Astrocyte of the cerebellum (primary cell): ENCODE measurements around the gene MYBBP1A.

Source experiments
- DNase-seq: peaks from one replicate; pipeline ENCODE4 v3.0.0-alpha.2; 2011; ENCODE audit warnings: low read depth
- H3K4me3 ChIP-seq: 2 replicates; pipeline ENCODE4 v1.5.1; 2011; ENCODE audit warnings: mild to moderate bottlenecking, low read depth, low read length, moderate library complexity
- in situ Hi-C: cut with HindIII; loops from 2 replicates; pipeline ENCODE4 v1.10.0; 2017; ENCODE audit warnings: low sequenced_read_pairs
- TF ChIP-seq, protein P1 (sequence below): IDR thresholded peaks from 2 replicates; pipeline ENCODE4 v1.5.1; 2012; ENCODE audit warnings: low read length, low read depth, moderate library complexity, mild to moderate bottlenecking; ENCODE audit errors: missing control alignments

The MYBBP1A gene

DNA sequence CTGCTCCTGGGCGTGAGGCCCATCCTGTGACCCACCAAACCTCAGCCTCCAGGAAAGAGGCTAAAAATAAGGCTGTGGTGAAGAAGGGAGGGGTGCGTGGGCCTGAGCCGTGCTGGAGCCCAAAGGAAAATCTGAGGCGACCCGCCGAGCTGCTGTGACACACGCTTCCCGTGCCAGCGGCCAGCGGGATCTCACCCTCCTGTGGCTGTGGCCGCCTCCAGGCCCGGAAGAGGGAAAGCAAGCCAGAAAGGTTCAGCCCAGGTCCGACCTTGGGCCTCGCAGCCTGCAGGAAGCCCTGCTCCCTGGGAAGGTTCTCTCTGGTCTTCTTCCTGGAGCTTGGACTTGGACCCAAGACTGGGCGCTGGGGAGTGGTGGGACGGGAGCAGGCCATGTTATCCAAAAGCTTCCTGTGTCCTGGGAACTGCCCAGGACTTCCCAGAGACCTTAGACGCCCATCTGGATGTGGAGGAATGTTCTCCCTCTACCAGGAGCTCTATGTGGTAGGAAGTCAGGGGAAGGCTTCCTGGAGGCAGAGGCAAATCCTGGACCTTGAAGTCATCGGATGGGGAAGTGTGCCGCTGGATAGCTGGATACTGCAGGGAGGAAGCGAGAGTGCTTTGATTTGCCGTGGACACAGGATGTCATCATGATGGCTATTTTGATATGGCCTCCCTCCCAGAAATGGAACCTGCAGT, 45.1 kb downstream of the MYBBP1A start:
- DNase-seq, result peak; percentile 27
- H3K4me3 ChIP-seq, result no peak overlapping the region
- in situ Hi-C loops, result loop anchor here (10.0 kb wide), 1 partner anchor 215 kb away; no protein-coding TSS in a partner anchor
- TF ChIP-seq, protein P1, sequence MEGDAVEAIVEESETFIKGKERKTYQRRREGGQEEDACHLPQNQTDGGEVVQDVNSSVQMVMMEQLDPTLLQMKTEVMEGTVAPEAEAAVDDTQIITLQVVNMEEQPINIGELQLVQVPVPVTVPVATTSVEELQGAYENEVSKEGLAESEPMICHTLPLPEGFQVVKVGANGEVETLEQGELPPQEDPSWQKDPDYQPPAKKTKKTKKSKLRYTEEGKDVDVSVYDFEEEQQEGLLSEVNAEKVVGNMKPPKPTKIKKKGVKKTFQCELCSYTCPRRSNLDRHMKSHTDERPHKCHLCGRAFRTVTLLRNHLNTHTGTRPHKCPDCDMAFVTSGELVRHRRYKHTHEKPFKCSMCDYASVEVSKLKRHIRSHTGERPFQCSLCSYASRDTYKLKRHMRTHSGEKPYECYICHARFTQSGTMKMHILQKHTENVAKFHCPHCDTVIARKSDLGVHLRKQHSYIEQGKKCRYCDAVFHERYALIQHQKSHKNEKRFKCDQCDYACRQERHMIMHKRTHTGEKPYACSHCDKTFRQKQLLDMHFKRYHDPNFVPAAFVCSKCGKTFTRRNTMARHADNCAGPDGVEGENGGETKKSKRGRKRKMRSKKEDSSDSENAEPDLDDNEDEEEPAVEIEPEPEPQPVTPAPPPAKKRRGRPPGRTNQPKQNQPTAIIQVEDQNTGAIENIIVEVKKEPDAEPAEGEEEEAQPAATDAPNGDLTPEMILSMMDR, result no peak

DNA sequence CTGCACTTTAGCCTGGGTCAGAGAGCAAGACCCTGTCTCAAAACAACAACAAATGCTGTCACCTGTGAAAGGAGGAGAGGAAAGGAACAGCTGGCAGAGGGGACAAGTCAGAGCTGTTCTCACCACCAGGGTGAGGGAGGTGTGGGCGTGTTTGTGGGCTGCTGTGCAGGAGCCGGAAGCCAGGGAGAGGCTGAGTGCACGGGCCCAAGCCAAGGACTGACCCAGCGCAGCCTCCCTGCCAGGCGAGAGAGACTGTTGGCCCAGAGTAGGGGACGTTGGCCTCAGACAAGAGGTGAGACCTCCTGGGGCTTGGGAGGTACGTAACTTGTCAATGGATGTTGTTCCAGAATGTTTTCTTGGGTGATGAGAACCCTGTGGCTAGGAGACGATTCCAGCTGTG, 45.8 kb downstream of the MYBBP1A start:
- DNase-seq, result peak; percentile 19
- TF ChIP-seq, protein P1, result no peak
- no peak overlapping the region for H3K4me3 ChIP-seq
- in situ Hi-C loops, result no loop called here

DNA sequence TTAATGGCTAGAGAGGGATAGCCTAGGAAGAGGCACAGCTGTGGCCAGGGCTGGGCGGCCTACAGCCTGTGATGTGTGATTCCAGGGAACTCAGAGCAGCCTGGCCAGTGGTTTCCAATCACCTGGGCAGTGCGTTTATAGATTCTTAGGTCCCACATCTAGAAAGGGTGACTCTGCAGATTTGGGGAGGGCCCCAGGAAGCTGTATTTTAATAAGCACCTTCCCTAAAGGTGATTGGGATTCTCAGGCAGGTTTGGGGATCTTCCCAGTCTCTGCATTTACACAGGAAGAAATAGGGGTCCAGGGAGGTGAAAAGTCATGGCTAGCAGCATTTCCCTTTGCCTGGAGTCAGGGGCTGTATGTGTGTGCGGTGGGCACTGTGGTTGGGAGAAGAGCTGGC, 47.0 kb downstream of the MYBBP1A start:
- no peak overlapping the region for H3K4me3 ChIP-seq
- no peak for DNase-seq
- in situ Hi-C loops, result no loop called here
- TF ChIP-seq, protein P1, result no peak

DNA sequence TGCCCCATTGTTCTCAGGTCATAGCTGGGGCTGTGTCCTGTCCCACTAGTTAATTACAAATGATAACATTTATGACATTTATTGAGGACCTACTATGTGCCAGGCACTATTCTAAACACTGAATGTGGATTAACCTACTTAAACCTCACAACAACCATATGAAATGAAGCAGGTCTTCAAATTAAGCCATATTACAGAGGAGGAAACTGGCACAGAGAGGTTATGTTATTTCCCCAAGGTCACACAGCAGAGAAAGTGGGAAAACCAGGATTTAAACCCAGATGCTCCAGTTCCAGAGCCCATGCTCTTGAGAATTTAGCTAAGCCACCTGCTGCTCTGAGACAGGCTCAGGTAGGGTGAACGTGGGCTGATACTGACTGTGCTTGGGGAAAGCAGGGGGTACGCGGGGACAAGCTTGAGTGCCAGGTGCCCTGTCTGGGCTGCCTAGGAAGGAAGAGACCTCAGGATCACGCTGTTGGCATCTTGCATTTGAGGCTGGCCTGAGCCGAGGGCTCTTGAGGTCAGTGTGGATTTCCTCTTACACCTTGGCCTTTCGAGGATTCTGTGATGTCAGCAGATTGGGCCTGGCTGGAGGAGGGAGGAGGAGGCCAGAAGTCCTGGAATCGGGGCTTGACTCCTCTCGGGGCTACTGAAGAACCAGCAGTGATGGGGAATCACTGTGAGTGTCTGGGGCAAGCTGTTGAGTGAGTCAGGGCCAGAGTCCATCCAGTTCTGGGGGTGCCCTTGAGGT, 47.6 kb downstream of the MYBBP1A start:
- in situ Hi-C loops, result no loop called here
- no peak for DNase-seq
- H3K4me3 ChIP-seq, result no peak overlapping the region

DNA sequence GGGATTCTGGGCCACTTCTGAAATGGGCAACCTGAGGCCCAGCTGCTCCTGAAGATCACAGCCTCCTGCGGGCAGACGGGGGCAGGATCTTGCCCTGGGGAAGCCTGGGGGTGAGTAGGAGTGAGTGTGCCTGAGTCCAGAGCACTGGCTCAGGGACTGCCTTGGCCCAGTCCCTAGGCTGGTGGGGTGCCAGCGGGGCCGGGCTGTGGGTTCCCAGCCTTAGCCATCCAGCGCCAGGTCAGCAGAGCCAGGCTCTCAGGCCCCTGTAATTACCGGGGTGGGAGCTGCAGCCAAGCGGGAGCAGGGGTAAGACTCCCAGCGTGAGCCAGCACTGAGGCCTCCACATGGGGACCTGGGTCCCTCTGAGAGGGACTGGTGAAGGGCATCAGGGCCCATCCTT, 48.3 kb downstream of the MYBBP1A start:
- DNase-seq, result no peak
- TF ChIP-seq, protein P1, result no peak
- no peak overlapping the region for H3K4me3 ChIP-seq
- in situ Hi-C loops, result no loop called here

More for the DNA sequence above, 47.6 kb downstream of the MYBBP1A start:
- TF ChIP-seq, protein P1, result no peak

DNA sequence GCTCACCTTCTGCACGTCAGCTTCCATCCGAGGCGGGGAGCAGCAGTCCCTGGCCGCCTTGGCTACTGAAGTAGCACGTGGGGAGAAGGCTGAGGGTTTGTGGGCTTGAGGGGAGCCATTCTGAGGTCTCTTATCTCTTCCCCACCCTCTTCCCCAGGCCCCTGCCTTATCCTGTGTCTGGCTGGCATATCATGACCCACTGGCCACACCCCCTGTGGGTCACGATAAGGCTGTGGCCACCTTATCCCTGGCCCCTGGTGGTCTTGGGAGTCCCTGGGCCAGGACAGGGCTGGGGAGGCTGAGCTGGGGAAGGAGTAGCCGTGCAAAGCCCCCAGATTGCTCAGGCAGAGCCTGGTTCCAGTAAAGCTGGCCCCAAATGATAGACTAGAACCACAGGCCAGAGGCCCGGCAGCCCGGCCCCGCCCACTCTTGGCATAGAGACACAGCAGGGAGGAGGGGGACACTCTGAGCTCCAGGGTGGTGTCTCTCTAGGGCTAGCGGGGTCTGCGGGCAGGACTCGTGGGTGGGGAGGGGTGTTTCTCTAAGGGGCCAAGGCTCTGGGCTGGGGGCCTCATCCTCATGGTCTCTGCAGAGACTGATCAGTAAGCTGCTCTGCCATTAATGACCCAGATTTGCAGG, 48.9 kb downstream of the MYBBP1A start:
- DNase-seq, result no peak
- in situ Hi-C loops, result no loop called here

More for the DNA sequence above, 48.9 kb downstream of the MYBBP1A start:
- TF ChIP-seq, protein P1, result no peak
- H3K4me3 ChIP-seq, result no peak overlapping the region
